BLaER1 treated with 17β-estradiol and CSF1 and Interleukin-3, amounts not matched to agents 10 nM and 100 nM (cell line): ENCODE data around the gene OSTF1.

ENCODE experiments used
- H3K27ac ChIP-seq, 11 experiments: shearing (Covaris generic); formaldehyde crosslinking; 2 replicates each; pipeline ENCODE4 v1.8.1; 2022
- H3K27me3 ChIP-seq, 11 experiments: shearing (Covaris generic); formaldehyde crosslinking; 2 replicates each; pipeline ENCODE4 v1.8.1; 2022
- H3K36me3 ChIP-seq, 11 experiments: shearing (Covaris generic); formaldehyde crosslinking; 2 replicates each; pipeline ENCODE4 v1.8.1; 2022
- H3K4me1 ChIP-seq, 10 experiments: shearing (Covaris generic); formaldehyde crosslinking; 2 replicates each; pipeline ENCODE4 v1.8.1; 2022
- H3K4me2 ChIP-seq, 11 experiments: shearing (Covaris generic); formaldehyde crosslinking; 2 replicates each; pipeline ENCODE4 v1.8.1; 2022
- H3K4me3 ChIP-seq, 10 experiments: shearing (Covaris generic); formaldehyde crosslinking; 2 replicates each; pipeline ENCODE4 v1.8.1; 2022
- H3K9ac ChIP-seq, 11 experiments: shearing (Covaris generic); formaldehyde crosslinking; 2 replicates each; pipeline ENCODE4 v1.8.1; 2022
- H3K9me3 ChIP-seq, 11 experiments: shearing (Covaris generic); formaldehyde crosslinking; replicated peaks in 1 of 11; 2 replicates each; pipeline ENCODE4 v1.8.1; 2022
- H4K20me1 ChIP-seq, 11 experiments: shearing (Covaris generic); formaldehyde crosslinking; 2 replicates each; pipeline ENCODE4 v1.8.1; 2022
- Cebpa-rat ChIP-seq, 11 experiments: shearing (Covaris generic); IDR thresholded peaks; 2 replicates each; pipeline ENCODE4 v1.8.1; 2022

The OSTF1 gene

GRCh38 chr9:75072895-75073294 lies 15.4 kb upstream of the OSTF1 start:
- TF ChIP-seq Cebpa-rat (IDR thresholded peaks at IDR 0.05) = no peak
- Histone ChIP-seq H4K20me1 (peaks cover 0 to 27% (median 0%) of the 10 kb centered on the region in 11 experiments; a peak in 3 of 22 replicates), H3K36me3 (peaks cover 0 to 94% (median 0%) of the 10 kb centered on the region in 11 experiments; a peak in 6 of 22 replicates), H3K27me3 (no peaks in the 10 kb centered on the region), H3K9me3 (no peaks in the 10 kb centered on the region), H3K9ac (no peak overlapping the region), H3K4me2 (no peak overlapping the region), H3K4me3 (no peak overlapping the region), H3K27ac (no peak overlapping the region), H3K4me1 (peaks cover 0 to 7% (median 0%) of the 10 kb centered on the region in 10 experiments; a peak in 3 of 20 replicates)

- Histone ChIP-seq H3K27me3 (no peaks in the 10 kb centered on the region), H3K9me3 (no peaks in the 10 kb centered on the region), H3K9ac (no peak overlapping the region), H3K27ac (no peak overlapping the region), H3K36me3 (peaks cover 0 to 74% (median 15%) of the 10 kb centered on the region in 11 experiments; a peak in 14 of 22 replicates), H4K20me1 (peaks cover 0 to 68% (median 0%) of the 10 kb centered on the region in 11 experiments; a peak in 5 of 22 replicates), H3K4me3 (no peak overlapping the region), H3K4me2 (no peak overlapping the region), H3K4me1 (peaks cover 17 to 27% (median 24%) of the 10 kb centered on the region in 10 experiments)
- no peak for TF ChIP-seq Cebpa-rat (IDR thresholded peaks at IDR 0.05)
These were observed 6.7 kb upstream of the OSTF1 start for GRCh38 chr9:75081632-75082031.

GRCh38 chr9:75083188-75083970 lies 4.9 kb upstream of the OSTF1 start:
- Histone ChIP-seq H3K4me2 (0 out of 22 replicates have a peak overlapping the region, but pooled peaks of 2 of the 11 experiments have one; percentile 0 to 38), H3K4me1 (peaks cover 22 to 30% (median 28%) of the 10 kb centered on the region in 10 experiments), H3K36me3 (peaks cover 0 to 60% (median 15%) of the 10 kb centered on the region in 11 experiments; a peak in 14 of 22 replicates), H3K9ac (peak overlapping the region in 1 of 11 experiments; percentile 3; a peak in 1 of 22 replicates), H4K20me1 (peaks cover 0 to 57% (median 0%) of the 10 kb centered on the region in 11 experiments; a peak in 5 of 22 replicates), H3K9me3 (no peaks in the 10 kb centered on the region), H3K4me3 (no peak overlapping the region), H3K27me3 (no peaks in the 10 kb centered on the region), H3K27ac (no peak overlapping the region)
- no peak for TF ChIP-seq Cebpa-rat (IDR thresholded peaks at IDR 0.05)

- H4K20me1 ChIP-seq = peaks cover 0 to 51% (median 1%) of the 10 kb centered on the region in 11 experiments; a peak in 7 of 22 replicates
- H3K9ac ChIP-seq = peak overlapping the region in 1 of 11 experiments; percentile 3; a peak in 1 of 22 replicates
- TF ChIP-seq Cebpa-rat (IDR thresholded peaks at IDR 0.05) = no peak
- peaks cover 0 to 53% (median 15%) of the 10 kb centered on the region in 11 experiments; a peak in 14 of 22 replicates for H3K36me3 ChIP-seq
- H3K9me3 ChIP-seq = no peaks in the 10 kb centered on the region
- no peaks in the 10 kb centered on the region for H3K27me3 ChIP-seq
- H3K4me3 ChIP-seq = no peak overlapping the region
- H3K4me2 ChIP-seq = peak overlapping the region in 5 of 11 experiments; percentile 0 to 99 (median 25); a peak in 5 of 22 replicates
- H3K27ac ChIP-seq = no peak overlapping the region
- H3K4me1 ChIP-seq = peaks cover 22 to 30% (median 28%) of the 10 kb centered on the region in 10 experiments
These were observed 4.1 kb upstream of the OSTF1 start for GRCh38 chr9:75084081-75084672.

GRCh38 chr9:75085640-75086039 lies 2.7 kb upstream of the OSTF1 start:
- Histone ChIP-seq H3K9ac (peak overlapping the region in 4 of 11 experiments; percentile 91 to 99 (median 98); a peak in 5 of 22 replicates), H3K4me1 (peaks cover 32 to 43% (median 38%) of the 10 kb centered on the region in 10 experiments), H3K36me3 (peaks cover 0 to 40% (median 13%) of the 10 kb centered on the region in 11 experiments; a peak in 14 of 22 replicates), H4K20me1 (peaks cover 9 to 59% (median 16%) of the 10 kb centered on the region in 11 experiments; a peak in 20 of 22 replicates), H3K9me3 (no peaks in the 10 kb centered on the region), H3K4me3 (peak overlapping the region in 6 of 10 experiments; percentile 26 to 100 (median 92); a peak in 8 of 20 replicates), H3K27me3 (no peaks in the 10 kb centered on the region), H3K4me2 (peak overlapping the region; percentile 79 to 99 (median 89)), H3K27ac (peak overlapping the region in 2 of 11 experiments; percentile 97 to 99; a peak in 5 of 22 replicates)
- no peak for TF ChIP-seq Cebpa-rat (IDR thresholded peaks at IDR 0.05)

- H3K36me3 ChIP-seq = peaks cover 0 to 29% (median 9%) of the 10 kb centered on the region in 11 experiments; a peak in 13 of 22 replicates
- peak overlapping the region; percentile 85 to 99 (median 96) for H3K27ac ChIP-seq
- H3K4me1 ChIP-seq = peaks cover 43 to 54% (median 49%) of the 10 kb centered on the region in 10 experiments
- H3K9me3 ChIP-seq = no peaks in the 10 kb centered on the region
- H3K9ac ChIP-seq = peak overlapping the region; percentile 90 to 99 (median 95); a peak in 21 of 22 replicates
- H3K27me3 ChIP-seq = no peaks in the 10 kb centered on the region
- H3K4me3 ChIP-seq = peak overlapping the region; percentile 88 to 100 (median 95)
- 0 out of 22 replicates have a peak, but pooled peaks of 1 of the 11 experiments have one; percentile 14 for TF ChIP-seq Cebpa-rat (IDR thresholded peaks at IDR 0.05)
- peak overlapping the region; percentile 79 to 99 (median 89) for H3K4me2 ChIP-seq
- H4K20me1 ChIP-seq = peaks cover 9 to 64% (median 27%) of the 10 kb centered on the region in 11 experiments; a peak in 20 of 22 replicates
These were observed 1.6 kb upstream of the OSTF1 start for GRCh38 chr9:75086541-75087288.

GRCh38 chr9:75087289-75087823 lies 958 bp upstream of the OSTF1 start:
- Histone ChIP-seq H3K4me1 (peaks cover 44 to 59% (median 55%) of the 10 kb centered on the region in 10 experiments), H3K9me3 (no peaks in the 10 kb centered on the region), H3K4me2 (peak overlapping the region; percentile 79 to 99 (median 89)), H3K27ac (peak overlapping the region; percentile 85 to 99 (median 96)), H3K36me3 (peaks cover 0 to 23% (median 9%) of the 10 kb centered on the region in 11 experiments; a peak in 13 of 22 replicates), H4K20me1 (peaks cover 9 to 64% (median 33%) of the 10 kb centered on the region in 11 experiments; a peak in 20 of 22 replicates), H3K27me3 (no peaks in the 10 kb centered on the region), H3K4me3 (peak overlapping the region; percentile 88 to 100 (median 95)), H3K9ac (peak overlapping the region; percentile 90 to 99 (median 95))
- TF ChIP-seq Cebpa-rat (IDR thresholded peaks at IDR 0.05) = no peak
